NCI-H1092 (cell line): ENCODE measurements around the gene OMG.
"Not testable (repeated sequence)": the region's sequence is repeated elsewhere in the genome, so short reads cannot be mapped to it uniquely, and the experiment has no call there.

ENCODE experiments used
- DNase-seq: peaks from one replicate; lab custom pipeline; 2025; lab: John Stamatoyannopoulos, UW

OMG gene

DNA sequence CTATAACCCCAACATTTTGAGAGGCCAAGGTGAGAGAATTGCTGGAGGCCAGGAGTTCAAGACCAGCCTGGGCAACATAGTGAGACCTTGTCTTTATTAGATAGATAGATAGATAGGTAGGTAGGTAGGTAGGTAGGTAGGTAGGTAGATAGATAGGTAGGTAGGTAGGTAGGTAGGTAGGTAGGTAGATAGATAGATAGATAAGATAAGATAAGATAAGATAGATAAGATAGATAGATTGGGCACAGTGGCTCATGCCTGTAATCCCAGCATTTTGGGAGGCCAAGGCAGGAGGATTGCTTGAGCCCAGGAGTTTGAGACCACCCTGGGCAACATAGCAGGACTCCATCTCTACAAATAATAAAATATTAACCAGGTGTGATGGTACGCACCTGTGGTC lies 34.1 kb downstream of the OMG start:
- DNase-seq = not testable (repeated sequence)

DNA sequence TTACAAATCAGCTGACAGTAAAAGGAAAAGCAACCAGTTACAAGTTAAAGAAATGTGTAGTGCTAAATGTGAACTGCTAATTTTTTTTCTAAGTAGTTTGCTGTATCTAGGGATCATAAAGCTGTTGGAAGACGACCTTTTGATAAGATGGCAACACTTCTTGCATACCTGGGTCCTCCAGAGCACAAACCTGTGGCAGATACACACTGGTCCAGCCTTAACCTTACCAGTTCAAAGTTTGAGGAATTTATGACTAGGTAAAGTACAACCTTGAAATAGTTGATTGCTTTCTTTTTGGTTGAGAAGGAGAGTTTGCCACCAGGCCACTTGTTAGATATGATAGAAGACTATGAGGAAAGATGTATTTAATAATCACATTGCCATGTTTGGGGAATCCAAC lies 35.4 kb downstream of the OMG start:
- no peak for DNase-seq

DNA sequence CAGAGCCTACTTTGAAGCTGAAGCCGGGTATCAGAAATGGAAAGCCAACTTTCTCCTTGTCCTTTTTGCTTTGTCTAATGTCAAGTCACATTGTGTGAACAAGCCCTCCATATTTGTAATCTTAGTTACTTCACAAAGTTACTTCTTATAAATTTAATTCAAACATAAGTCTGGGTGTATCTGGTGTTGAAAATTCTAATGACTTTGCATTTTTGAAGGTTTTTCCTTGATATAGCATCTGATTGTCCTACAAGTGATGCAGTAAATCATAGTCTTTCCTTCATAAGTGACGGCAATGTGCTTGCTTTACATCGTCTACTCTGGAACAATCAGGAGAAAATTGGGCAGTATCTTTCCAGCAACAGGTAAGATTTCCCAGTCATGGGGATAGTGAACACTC lies 36.9 kb downstream of the OMG start:
- DNase-seq = no peak

DNA sequence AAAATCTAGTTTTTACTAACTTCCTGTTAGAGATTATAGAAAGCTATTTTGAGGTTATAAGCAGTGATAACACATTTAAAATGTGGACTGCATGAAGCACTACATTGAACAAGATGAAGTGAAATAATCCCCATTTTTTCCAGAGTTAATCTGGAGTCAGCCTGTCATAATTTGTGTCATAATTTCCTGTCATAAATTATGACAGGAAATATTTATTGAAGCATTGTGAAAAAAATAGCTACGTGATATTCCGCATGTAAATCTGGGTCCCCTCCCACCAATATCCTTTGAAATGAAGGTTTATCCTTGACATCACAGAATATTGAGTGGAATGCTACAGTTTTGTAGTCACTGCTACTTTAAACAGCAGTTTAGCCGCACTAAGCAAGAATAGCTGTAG lies 40.1 kb downstream of the OMG start:
- no peak for DNase-seq

DNA sequence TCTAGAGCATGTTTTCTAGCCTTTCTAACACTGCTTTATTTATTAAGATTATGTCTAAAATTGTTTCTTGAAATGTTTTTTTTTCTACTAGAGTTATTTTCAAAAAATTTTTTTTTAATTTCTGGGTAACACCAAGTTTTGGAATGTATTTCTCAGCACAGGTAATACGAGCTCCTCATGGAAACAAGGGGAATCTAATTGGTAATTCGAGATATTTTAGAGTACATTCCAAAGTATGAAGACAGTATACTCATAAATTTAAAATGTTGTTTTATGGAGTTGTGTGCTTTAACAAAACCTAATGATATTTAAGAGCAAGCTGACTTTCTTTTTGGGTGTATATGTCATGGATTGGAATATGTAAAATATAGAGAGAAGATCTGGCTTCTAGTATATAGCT lies 42.4 kb downstream of the OMG start:
- DNase-seq = no peak

DNA sequence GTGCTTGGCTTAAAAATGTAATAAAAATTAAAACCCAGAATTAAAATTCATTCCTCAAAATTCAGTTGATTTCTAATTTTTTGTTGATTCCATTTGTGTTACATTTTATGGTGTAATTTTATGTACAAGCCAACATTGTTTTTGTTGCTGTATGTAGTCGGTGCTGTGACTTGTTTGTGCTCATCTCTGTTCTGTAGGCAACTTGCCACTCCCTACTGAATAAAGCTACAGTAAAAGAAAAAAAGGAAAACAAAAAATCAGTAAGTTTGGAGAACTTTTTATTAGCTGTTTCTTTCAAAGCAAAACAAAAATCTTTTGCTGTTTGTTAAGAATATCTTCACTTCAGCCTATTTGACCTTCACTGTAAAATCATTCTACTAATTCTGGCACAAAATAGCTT lies 44.3 kb downstream of the OMG start:
- no peak for DNase-seq

DNA sequence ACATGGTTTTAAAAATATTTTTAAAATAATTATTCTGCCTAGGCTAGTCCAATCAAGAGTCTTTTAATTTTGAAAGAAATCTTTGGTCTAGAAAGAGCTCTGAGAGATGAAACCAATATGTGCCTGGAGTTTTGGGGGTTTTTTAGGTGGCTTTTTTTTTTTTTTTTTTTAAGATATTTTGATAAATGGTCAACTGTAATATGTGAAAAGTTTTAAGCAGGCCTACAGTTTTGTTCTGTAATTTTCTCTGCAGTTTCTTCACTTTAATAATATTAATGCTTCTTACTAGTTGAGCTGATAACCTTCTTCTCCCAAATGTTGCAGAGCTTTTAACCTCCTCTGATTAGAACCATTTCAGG lies 45.1 kb downstream of the OMG start:
- no peak for DNase-seq

DNA sequence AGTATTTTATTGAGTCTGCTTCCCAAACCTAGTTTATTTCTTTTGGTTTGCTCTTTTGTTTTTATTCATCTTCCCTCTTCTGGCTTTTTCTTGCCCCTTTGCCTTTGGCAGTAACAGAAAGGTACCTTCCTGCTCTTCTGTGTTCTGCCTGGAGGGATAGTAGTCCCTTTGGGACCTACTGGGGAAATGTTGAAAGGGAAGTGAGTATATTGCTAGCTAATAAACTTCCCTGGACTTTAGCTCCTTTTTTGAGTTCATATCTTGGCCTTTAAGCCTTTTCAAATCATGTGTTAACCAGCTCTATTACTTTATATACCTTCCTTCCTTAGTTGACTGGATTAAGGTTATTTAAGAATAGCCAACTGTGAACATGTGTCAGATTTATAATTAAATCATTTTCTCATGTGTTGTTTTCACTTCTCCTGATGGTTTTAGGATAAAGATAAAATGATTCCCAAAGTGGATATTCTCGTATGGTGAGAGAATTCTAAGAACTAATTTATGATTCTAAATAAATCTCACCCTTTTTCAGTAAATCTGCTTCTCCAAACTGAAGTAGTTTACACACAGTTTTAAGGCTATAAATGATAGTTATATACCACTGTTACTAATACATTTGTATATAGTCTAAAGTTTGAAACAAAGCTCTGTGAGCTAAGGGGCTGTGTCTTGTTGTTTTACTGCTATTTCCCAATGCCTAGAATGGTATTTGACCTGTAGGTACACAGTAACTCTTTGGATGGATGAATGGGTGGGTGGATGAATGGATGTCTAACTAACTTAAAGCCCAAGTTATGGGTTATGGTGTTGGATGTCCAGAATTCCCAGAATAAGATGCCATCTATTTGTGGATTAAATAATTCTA lies 45.7 kb downstream of the OMG start:
- DNase-seq = no peak

DNA sequence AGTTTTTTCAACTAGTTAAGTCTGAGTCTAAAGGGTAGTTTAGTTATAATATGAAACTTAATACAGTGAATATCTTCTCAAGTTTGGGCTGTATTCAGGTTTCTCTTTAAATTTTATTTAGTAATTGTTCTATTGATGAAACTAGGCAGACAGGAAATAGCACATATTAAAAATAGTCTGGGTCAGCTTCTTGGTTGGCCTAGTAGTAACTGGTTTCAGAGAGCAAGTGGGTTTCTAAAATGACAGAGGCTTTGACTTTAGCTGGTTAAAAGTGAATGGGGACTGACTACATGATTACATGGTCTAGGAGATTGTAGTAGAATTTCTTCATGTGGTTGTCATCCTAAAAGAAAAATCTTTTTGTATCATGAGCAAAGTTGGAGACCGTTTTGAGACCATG lies 46.8 kb downstream of the OMG start:
- no peak for DNase-seq

DNA sequence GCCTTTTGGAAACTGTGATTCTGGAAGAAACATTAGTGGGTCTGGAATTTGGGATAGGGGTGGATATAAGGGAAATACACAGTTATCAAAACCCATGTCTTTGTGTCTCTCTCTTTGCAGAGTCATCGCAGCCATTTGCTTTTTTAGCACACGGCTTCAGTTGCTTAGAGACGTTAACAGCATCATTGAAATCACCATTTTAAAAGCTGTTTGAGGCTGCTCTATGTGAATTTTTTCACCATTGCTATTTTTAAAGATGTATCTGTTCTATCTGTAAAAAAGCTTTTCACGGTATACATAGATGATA lies 47.3 kb downstream of the OMG start:
- no peak for DNase-seq

DNA sequence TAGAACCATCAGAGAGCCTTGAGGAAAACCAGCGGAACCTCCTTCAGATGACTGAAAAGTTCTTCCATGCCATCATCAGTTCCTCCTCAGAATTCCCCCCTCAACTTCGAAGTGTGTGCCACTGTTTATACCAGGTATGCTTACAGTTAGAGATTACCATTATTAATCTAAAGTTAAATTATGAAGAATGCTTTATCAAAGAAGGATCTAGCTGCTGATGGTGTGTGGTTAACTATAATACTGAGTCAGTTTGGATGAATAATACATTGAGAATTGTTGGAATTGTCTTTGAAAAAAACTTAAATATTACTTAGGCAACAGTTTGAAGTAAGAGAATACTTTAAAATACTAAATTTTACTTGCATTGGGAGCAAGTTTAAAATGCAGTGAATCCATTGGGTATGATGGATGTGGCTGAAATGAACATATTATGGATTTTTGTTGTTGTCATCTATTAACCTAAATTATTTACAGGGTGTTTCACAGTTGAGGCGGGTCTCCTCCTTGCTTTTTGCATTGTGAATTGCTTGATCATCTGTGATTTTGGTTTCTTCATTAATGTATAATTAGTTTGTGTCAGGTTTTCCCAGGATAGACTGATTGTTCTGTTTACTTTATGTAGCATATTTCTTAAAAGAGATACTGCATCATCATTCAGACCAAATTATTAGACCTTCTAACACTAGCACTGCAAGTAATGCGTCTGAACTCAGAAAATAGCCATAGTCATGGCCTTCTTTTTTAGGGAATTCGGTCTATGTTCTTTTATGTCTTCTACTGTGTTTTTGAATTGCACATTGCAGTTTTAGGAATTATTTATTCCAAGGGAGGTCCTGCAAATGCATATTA lies 47.8 kb downstream of the OMG start:
- DNase-seq = no peak
